T-helper 2 cell (primary cell): ENCODE measurements around the gene MET.
"Not testable (repeated sequence)": the region's sequence is repeated elsewhere in the genome, so short reads cannot be mapped to it uniquely, and the experiment has no call there.

ENCODE experiments used
- DNase-seq, 5 experiments: peaks; one replicate each; pipeline versions ENCODE4 v3.0.0 to v3.0.0-alpha.2; 2012 to 2022

The MET gene

GRCh38 chr7:116728413-116728812 lies 56.4 kb downstream of the MET start:
- DNase-seq = no peak

- DNase-seq = no peak
Observed at GRCh38 chr7:116730097-116731022, 58.4 kb downstream of the MET start.

GRCh38 chr7:116731023-116731395 lies 59.0 kb downstream of the MET start:
- DNase-seq = no peak

- DNase-seq = no peak
Observed at GRCh38 chr7:116731445-116732335, 59.7 kb downstream of the MET start.

GRCh38 chr7:116732788-116733694 lies 61.0 kb downstream of the MET start:
- DNase-seq = no peak

GRCh38 chr7:116733924-116734580 lies 62.1 kb downstream of the MET start:
- no peak for DNase-seq

GRCh38 chr7:116734710-116735109 lies 62.7 kb downstream of the MET start:
- DNase-seq = no peak

GRCh38 chr7:116736927-116737715 lies 65.1 kb downstream of the MET start:
- DNase-seq = no peak

GRCh38 chr7:116738378-116738777 lies 66.4 kb downstream of the MET start:
- DNase-seq = no peak

GRCh38 chr7:116739307-116739706 lies 67.3 kb downstream of the MET start:
- DNase-seq = no peak

GRCh38 chr7:116740231-116740630 lies 68.2 kb downstream of the MET start:
- no peak for DNase-seq

GRCh38 chr7:116740755-116741462 lies 68.9 kb downstream of the MET start:
- DNase-seq = no peak

- DNase-seq = no peak
Observed at GRCh38 chr7:116741625-116742316, 69.8 kb downstream of the MET start.

- DNase-seq = no peak
Observed at GRCh38 chr7:116742641-116743040, 70.6 kb downstream of the MET start.

GRCh38 chr7:116743835-116744234 lies 71.8 kb downstream of the MET start:
- not testable (repeated sequence) for DNase-seq

- not testable (repeated sequence) for DNase-seq
Observed at GRCh38 chr7:116746388-116746787, 74.4 kb downstream of the MET start.

- not testable (repeated sequence) for DNase-seq
Observed at GRCh38 chr7:116751070-116751469, 79.1 kb downstream of the MET start.

- DNase-seq = no peak
Observed at GRCh38 chr7:116752305-116753074, 80.5 kb downstream of the MET start.

GRCh38 chr7:116753130-116753529 lies 81.1 kb downstream of the MET start:
- DNase-seq = no peak
